Activated CD8-positive, alpha-beta memory T cell treated with anti-CD3 and anti-CD28 coated beads, Interleukin-2, amount 50 U/mL, for 1 hour (primary cell): ENCODE data around the gene PTGES3L.

Experiments
- DNase-seq: peaks from one replicate; pipeline ENCODE4 v3.0.0-alpha.2; 2020; ENCODE audit errors: extremely low read depth

Gene PTGES3L

GRCh38 chr17:42979511-42980273 is at the start of gene PTGES3L:
Gene PTGES3L (minus strand): TSS chr17:42980080. CDS start chr17:42980053, 27 bp downstream.
- no peak for DNase-seq

- no peak for DNase-seq
Observed at GRCh38 chr17:43028221-43028861, 48.5 kb upstream of the PTGES3L start.

- no peak for DNase-seq
Observed at GRCh38 chr17:43027091-43028032, 47.5 kb upstream of the PTGES3L start.

- DNase-seq: no peak
Observed at GRCh38 chr17:43026595-43026994, 46.7 kb upstream of the PTGES3L start.

GRCh38 chr17:43025766-43026537 is 46.1 kb upstream of the PTGES3L start:
- no peak for DNase-seq

- DNase-seq: no peak
Observed at GRCh38 chr17:43025290-43025657, 45.4 kb upstream of the PTGES3L start.

GRCh38 chr17:43024407-43025289 is 44.8 kb upstream of the PTGES3L start, which contains the start of gene RND2:
Gene RND2 (plus strand): TSS chr17:43025231. CDS start chr17:43025348, 117 bp downstream.
- DNase-seq: peak; percentile 62

- DNase-seq: no peak
Observed at GRCh38 chr17:43021741-43022512, 42.0 kb upstream of the PTGES3L start, which contains the start of gene VAT1. Gene VAT1 (minus strand): TSS chr17:43022385. CDS start chr17:43022322, 63 bp downstream.

- DNase-seq: no peak
Observed at GRCh38 chr17:43020789-43021740, 41.2 kb upstream of the PTGES3L start.

- DNase-seq: no peak
Observed at GRCh38 chr17:43020030-43020621, 40.2 kb upstream of the PTGES3L start.

GRCh38 chr17:43019418-43019817 is 39.5 kb upstream of the PTGES3L start:
- no peak for DNase-seq

- DNase-seq: no peak
Observed at GRCh38 chr17:43018932-43019331, 39.1 kb upstream of the PTGES3L start.

- DNase-seq: no peak
Observed at GRCh38 chr17:43018008-43018853, 38.4 kb upstream of the PTGES3L start.

- no peak for DNase-seq
Observed at GRCh38 chr17:43016216-43016615, 36.3 kb upstream of the PTGES3L start.

- DNase-seq: no peak
Observed at GRCh38 chr17:43015579-43015978, 35.7 kb upstream of the PTGES3L start.

GRCh38 chr17:43014649-43015542 is 35.0 kb upstream of the PTGES3L start:
- no peak for DNase-seq
